Measurements from ENCODE around the gene MYOG. TPM values are rescaled to one million over a fixed set of nuclear protein-coding genes. Genes with fewer than 3 reads are reported as not detected.

The MYOG gene
- total RNA-seq, 1 experiment from 2014 or later: not detected

DNA sequence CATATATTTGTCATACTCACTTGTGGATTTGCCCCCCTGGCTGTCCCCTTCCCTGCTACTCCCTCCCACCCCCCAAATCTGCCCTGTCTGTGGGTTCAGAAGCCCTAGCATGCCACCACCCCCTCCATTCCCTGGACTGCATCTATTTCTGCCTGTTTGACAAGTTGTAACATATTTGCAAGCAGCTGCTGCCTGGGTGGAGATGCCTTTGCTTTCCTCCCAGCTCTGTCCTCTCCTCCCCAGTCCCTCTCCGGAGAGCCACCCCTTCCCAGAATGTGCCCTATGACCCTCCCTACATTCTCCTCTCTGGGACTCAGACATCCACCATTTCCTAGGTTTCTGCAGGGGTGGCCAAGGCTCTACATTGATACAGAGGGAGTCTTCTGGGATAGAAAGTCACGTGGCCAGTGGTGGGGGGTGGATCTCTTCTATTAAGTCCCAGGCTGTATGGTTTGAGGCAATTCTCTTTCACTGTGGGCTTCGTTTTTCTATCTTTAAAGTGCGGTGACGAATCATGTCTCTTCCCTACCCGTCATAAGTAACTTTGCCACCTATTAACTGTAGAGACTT is 6.0 kb upstream of the MYOG start:
- Histone ChIP-seq H2AFZ (ENCODE audit: low read length) (no peak overlapping the region), H4K5ac (ENCODE audit: insufficient read length, low read depth, low read length) (no peak overlapping the region), H3K27ac (ENCODE audit: insufficient read length, low read depth, low read length) (no peak overlapping the region), H2BK5ac (ENCODE audit: insufficient read length, low read length) (no peak overlapping the region), H3T11ph (ENCODE audit: low read length) (no peak overlapping the region), H3K9me3 (ENCODE audit: control insufficient read depth, low read depth, low read length) (no peaks in the 10 kb centered on the region), H3K14ac (ENCODE audit: insufficient read depth, low read length) (no peak overlapping the region), H4K20me1 (ENCODE audit: control insufficient read depth, insufficient read depth, insufficient read length) (peaks cover 3% of the 10 kb centered on the region), H3K18ac (ENCODE audit: insufficient read length, low read depth, low read length) (no peak overlapping the region), H4K91ac (ENCODE audit: insufficient read length, low read depth, low read length) (no peak overlapping the region), H4K8ac (replicated peaks; ENCODE audit: insufficient read length, low read depth, low read length) (no peak overlapping the region), H3K4ac (ENCODE audit: low read depth, low read length) (no peak overlapping the region), H3K79me2 (ENCODE audit: insufficient read depth, low read length) (no peaks in the 10 kb centered on the region), H3K27me3 (ENCODE audit: insufficient read depth, low read length) (no peaks in the 10 kb centered on the region), H2BK15ac (ENCODE audit: low read depth, low read length) (no peak overlapping the region), H3K4me2 (ENCODE audit: insufficient read depth, insufficient read length, low read length) (no peak overlapping the region), H3K9ac (ENCODE audit: extremely low read depth, insufficient read length, low read length) (no peak overlapping the region), H2BK12ac (ENCODE audit: insufficient read length, low read depth, low read length) (no peak overlapping the region), H3K79me1 (ENCODE audit: insufficient read depth, low read depth, low read length, poor library complexity, severe bottlenecking) (no peaks in the 10 kb centered on the region), H3K23ac (ENCODE audit: insufficient read length, low read depth, low read length) (no peak overlapping the region), H2BK20ac (ENCODE audit: low read depth, low read length, poor library complexity, severe bottlenecking) (no peak overlapping the region), H3K23me2 (ENCODE audit: insufficient read length, low read depth, low read length, poor library complexity, severe bottlenecking) (no peaks in the 10 kb centered on the region), H2BK120ac (ENCODE audit: low read depth, low read length, poor library complexity, severe bottlenecking) (no peak overlapping the region), H2AK5ac (ENCODE audit: insufficient read length, low read length) (no peak overlapping the region), H3K56ac (ENCODE audit: insufficient read length, low read depth, low read length) (no peak overlapping the region), H3K4me1 (ENCODE audit: insufficient read depth, low read length) (no peaks in the 10 kb centered on the region)
- no peak for DNase-seq
- Mint-ChIP-seq H3K27me3 (ENCODE audit: low read depth) (peaks cover 14% of the 10 kb centered on the region), H3K4me3 (no peak overlapping the region), H3K36me3 (ENCODE audit: insufficient read depth in 1 of 3, low read depth in 3 of 3) (peaks cover 7 to 21% (median 10%) of the 10 kb centered on the region in 3 experiments; a peak in 6 of 7 replicates), H3K27ac (no peak overlapping the region), H3K4me1 (peaks cover 21 to 23% of the 10 kb centered on the region in 2 experiments), H3K9me3 (peaks cover 20 to 23% of the 10 kb centered on the region in 2 experiments)
- WGBS (ENCODE audit: extremely low coverage, insufficient read length, low lambda C conversion rate): no CpG with 5 or more reads among the region's 6 CpGs
- no peak for TF ChIP-seq CTCF (conservative IDR thresholded peaks at IDR 0.05)
